PC-9 (cell line): ENCODE results near the gene MTUS2. TPM values are rescaled to one million over a fixed set of nuclear protein-coding genes. Genes with fewer than 3 reads are reported as not detected.
"Not testable (repeated sequence)": the region's sequence is repeated elsewhere in the genome, so short reads cannot be mapped to it uniquely, and the experiment has no call there.

Experiments
- BruUV-seq: library from RNA; stranded (reverse); fragments of 400-500 nt; replicated peaks from 2 replicates; lab custom pipeline; 2021; lab: Mats Ljungman, UMichigan
- CTCF ChIA-PET: fragments of 300-600 bp; sonication (Branson Sonifier 250); formaldehyde crosslinking; loops from one replicate; lab custom pipeline; 2022; ENCODE audit warnings: antibody characterized with exemption; lab: Charles Lee
- POLR2A ChIA-PET: fragments of 300-600 bp; sonication (Branson Sonifier 250); formaldehyde crosslinking; loops from one replicate; lab custom pipeline; 2022; ENCODE audit warnings: antibody characterized with exemption; ENCODE audit not compliant: unreplicated experiment; lab: Charles Lee
- DNase-seq, 2 experiments: peaks; one replicate each; pipeline versions ENCODE4 v3.0.0 to v3.0.0-alpha.2; 2015 to 2022; ENCODE audit warnings: mixed read lengths in 1 of 2
- H2AFZ ChIP-seq: fragments of 200-600 bp; sonication (generic); 2 replicates; pipeline ENCODE4 v1.8.1; 2017; ENCODE audit warnings: antibody characterized with exemption
- H3F3A ChIP-seq: fragments of 200-600 bp; sonication (generic); 2 replicates; pipeline ENCODE4 v1.8.1; 2017; ENCODE audit warnings: antibody characterized with exemption, mild to moderate bottlenecking, low read depth; ENCODE audit not compliant: insufficient read depth
- H3K27ac ChIP-seq: fragments of 200-600 bp; sonication (generic); 2 replicates; pipeline ENCODE4 v1.6.1; 2016; ENCODE audit warnings: mixed run types
- H3K27me3 ChIP-seq: fragments of 200-600 bp; sonication (generic); 2 replicates; pipeline ENCODE4 v1.6.1; 2016; ENCODE audit warnings: low read depth, mixed run types; ENCODE audit not compliant: insufficient read depth
- H3K36me3 ChIP-seq: fragments of 200-600 bp; sonication (generic); 2 replicates; pipeline ENCODE4 v1.6.1; 2016; ENCODE audit warnings: low read depth, mixed run types
- H3K4me1 ChIP-seq: fragments of 200-600 bp; sonication (generic); replicated peaks from 2 replicates; pipeline ENCODE4 v1.6.1; 2016; ENCODE audit warnings: mixed run types; ENCODE audit not compliant: insufficient read depth
- H3K4me2 ChIP-seq: fragments of 200-600 bp; sonication (generic); 2 replicates; pipeline ENCODE4 v1.6.1; 2017; ENCODE audit warnings: mixed run types
- H3K4me3 ChIP-seq: fragments of 200-600 bp; sonication (generic); 2 replicates; pipeline ENCODE4 v1.6.1; 2016; ENCODE audit warnings: mixed run types
- H3K79me2 ChIP-seq: fragments of 200-600 bp; sonication (generic); 2 replicates; pipeline ENCODE4 v1.6.1; 2017; ENCODE audit warnings: low read depth, mixed run types
- H3K9me2 ChIP-seq: fragments of 200-600 bp; sonication (generic); 2 replicates; pipeline ENCODE4 v1.8.1; 2017; ENCODE audit warnings: mild to moderate bottlenecking; ENCODE audit not compliant: insufficient read depth
- H3K9me3 ChIP-seq: fragments of 200-600 bp; sonication (generic); 2 replicates; pipeline ENCODE4 v1.8.1; 2016; ENCODE audit warnings: low read depth; ENCODE audit not compliant: insufficient read depth
- H4K20me1 ChIP-seq: fragments of 200-600 bp; sonication (generic); 2 replicates; pipeline ENCODE4 v1.8.1; 2017; ENCODE audit not compliant: insufficient read depth
- CTCF ChIP-seq: fragments of 200-600 bp; sonication (generic); conservative IDR thresholded peaks from 2 replicates; pipeline ENCODE4 v1.6.1; 2017; ENCODE audit warnings: mixed run types, antibody characterized with exemption, mild to moderate bottlenecking, moderate library complexity
- EZH2 ChIP-seq: fragments of 200-600 bp; sonication (generic); IDR thresholded peaks from 2 replicates; pipeline ENCODE4 v1.8.0; 2017; ENCODE audit warnings: antibody characterized with exemption, low read depth
- intact Hi-C: fragments of 100-400 bp; cut with micrococcal nuclease; formaldehyde crosslinking; loops from one replicate; pipeline ENCODE4 v1.10.0; 2022; ENCODE audit not compliant: unreplicated experiment
- total RNA-seq: library from RNA; stranded (reverse); gene quantifications from 2 replicates; pipeline ENCODE4 v1.2.3, GENCODE V29; 2021

MTUS2 gene
- total RNA-seq, 1 experiment from 2014 or later, result not detected

GRCh38 chr13:28984825-28985224 is 164.7 kb downstream of the MTUS2 start:
- Histone ChIP-seq H3K27ac (no peak overlapping the region), H3K27me3 (peaks cover 40% of the 10 kb centered on the region), H3F3A (no peaks in the 10 kb centered on the region), H3K9me2 (no peaks in the 10 kb centered on the region), H3K79me2 (no peaks in the 10 kb centered on the region), H2AFZ (no peak overlapping the region), H3K36me3 (no peaks in the 10 kb centered on the region), H3K4me2 (no peak overlapping the region), H3K9me3 (no peaks in the 10 kb centered on the region), H4K20me1 (no peaks in the 10 kb centered on the region), H3K4me3 (no peak overlapping the region), H3K4me1 (no peaks in the 10 kb centered on the region)
- intact Hi-C loops, result no loop called here
- DNase-seq, result no peak
- CTCF ChIA-PET, result no interaction called here
- no TSS peak for BruUV-seq
- POLR2A ChIA-PET, result no interaction called here
- no peak for TF ChIP-seq EZH2
- no peak for TF ChIP-seq CTCF

- H2AFZ ChIP-seq, H3K9me3 ChIP-seq, H4K20me1 ChIP-seq, H3F3A ChIP-seq, POLR2A ChIA-PET, CTCF ChIA-PET, H3K27me3 ChIP-seq, H3K4me1 ChIP-seq, H3K4me3 ChIP-seq, H3K27ac ChIP-seq, H3K4me2 ChIP-seq, BruUV-seq, intact Hi-C loops, H3K36me3 ChIP-seq, H3K9me2 ChIP-seq, DNase-seq, H3K79me2 ChIP-seq: not testable (repeated sequence)
Observed at GRCh38 chr13:28990378-28990777, 170.2 kb downstream of the MTUS2 start.

GRCh38 chr13:28991764-28992163 is 171.6 kb downstream of the MTUS2 start:
- no peak for TF ChIP-seq EZH2
- no peak for TF ChIP-seq CTCF
- intact Hi-C loops, result no loop called here
- Histone ChIP-seq H3K79me2 (no peaks in the 10 kb centered on the region), H3F3A (no peaks in the 10 kb centered on the region), H3K4me2 (no peak overlapping the region), H2AFZ (no peak overlapping the region), H3K9me2 (no peaks in the 10 kb centered on the region), H3K27me3 (peaks cover 7% of the 10 kb centered on the region; the same call in 1 of the 2 replicates), H3K4me1 (no peaks in the 10 kb centered on the region), H3K4me3 (no peak overlapping the region), H3K27ac (no peak overlapping the region), H3K36me3 (no peaks in the 10 kb centered on the region), H4K20me1 (no peaks in the 10 kb centered on the region), H3K9me3 (no peaks in the 10 kb centered on the region)
- DNase-seq, result no peak
- no TSS peak for BruUV-seq
- ChIA-PET CTCF (no interaction called here), POLR2A (no interaction called here)

- Histone ChIP-seq H3K79me2 (no peaks in the 10 kb centered on the region), H3K4me1 (no peaks in the 10 kb centered on the region), H3K4me2 (no peak overlapping the region), H3F3A (no peaks in the 10 kb centered on the region), H3K27me3 (peaks cover 17% of the 10 kb centered on the region), H3K9me3 (no peaks in the 10 kb centered on the region), H3K36me3 (no peaks in the 10 kb centered on the region), H3K9me2 (no peaks in the 10 kb centered on the region), H2AFZ (no peak overlapping the region), H4K20me1 (no peaks in the 10 kb centered on the region), H3K27ac (no peak overlapping the region), H3K4me3 (no peak overlapping the region)
- ChIA-PET POLR2A (no interaction called here), CTCF (no interaction called here)
- intact Hi-C loops, result no loop called here
- TF ChIP-seq EZH2, result no peak
- TF ChIP-seq CTCF, result no peak
- no peak for DNase-seq
- BruUV-seq, result no TSS peak
Observed at GRCh38 chr13:29000826-29001225, 180.7 kb downstream of the MTUS2 start.
